HL-60/S4 (cell line): Measurements from ENCODE around the gene LGALS7B.
"Not testable (repeated sequence)": the region's sequence is repeated elsewhere in the genome, so short reads cannot be mapped to it uniquely, and the experiment has no call there.

ENCODE experiments used
- in situ Hi-C: fragments of 300-500 bp; cut with MboI; formaldehyde crosslinking; loops from 2 replicates; pipeline ENCODE4 v1.14.3; 2022; ENCODE audit warnings: low sequenced_read_pairs

LGALS7B gene

GRCh38 chr19:38793671-38794070 is 4.7 kb downstream of the LGALS7B start:
- in situ Hi-C loops = no loop called here

- in situ Hi-C loops = no loop called here
Observed at GRCh38 chr19:38795549-38795948, 6.5 kb downstream of the LGALS7B start.

- in situ Hi-C loops = no loop called here
Observed at GRCh38 chr19:38796154-38796553, 7.2 kb downstream of the LGALS7B start.

- in situ Hi-C loops = not testable (repeated sequence)
Observed at GRCh38 chr19:38797781-38798180, 8.8 kb downstream of the LGALS7B start.

GRCh38 chr19:38799104-38799503 is 10.1 kb downstream of the LGALS7B start:
- in situ Hi-C loops = no loop called here

- in situ Hi-C loops = no loop called here
Observed at GRCh38 chr19:38800577-38801347, 11.8 kb downstream of the LGALS7B start.

GRCh38 chr19:38801359-38802095 is 12.5 kb downstream of the LGALS7B start:
- in situ Hi-C loops = no loop called here

GRCh38 chr19:38803543-38803942 is 14.5 kb downstream of the LGALS7B start:
- in situ Hi-C loops = no loop called here

GRCh38 chr19:38805180-38805579 is 16.2 kb downstream of the LGALS7B start:
- in situ Hi-C loops = no loop called here

- in situ Hi-C loops = no loop called here
Observed at GRCh38 chr19:38806371-38806770, 17.4 kb downstream of the LGALS7B start.

GRCh38 chr19:38807374-38808098 is 18.5 kb downstream of the LGALS7B start:
- in situ Hi-C loops = not testable (repeated sequence)

GRCh38 chr19:38808741-38809140 is 19.7 kb downstream of the LGALS7B start:
- in situ Hi-C loops = no loop called here

- in situ Hi-C loops = no loop called here
Observed at GRCh38 chr19:38809592-38810252, 20.7 kb downstream of the LGALS7B start.

GRCh38 chr19:38812009-38812840 is 23.2 kb downstream of the LGALS7B start:
- in situ Hi-C loops = no loop called here

- in situ Hi-C loops = no loop called here
Observed at GRCh38 chr19:38812841-38813320, 23.9 kb downstream of the LGALS7B start, which contains the start of gene LGALS4. Gene LGALS4, minus strand, starts transcription at chr19:38812945. Its CDS starts 59 bp downstream, at chr19:38812886.

GRCh38 chr19:38813323-38813722 is 24.3 kb downstream of the LGALS7B start:
- in situ Hi-C loops = no loop called here

GRCh38 chr19:38813932-38814331 is 24.9 kb downstream of the LGALS7B start:
- in situ Hi-C loops = not testable (repeated sequence)

- in situ Hi-C loops = no loop called here
Observed at GRCh38 chr19:38815059-38816001, 26.3 kb downstream of the LGALS7B start.
